ENCODE measurements around the gene TET3.

The TET3 gene

GRCh38 chr2:74021407-74021755 is 36.7 kb downstream of the TET3 start:
- no peak for TF ChIP-seq CTCF (IDR thresholded peaks at IDR 0.05; ENCODE audit: low read length, missing control alignments)
- no peak overlapping the region for H3K4me3 ChIP-seq (replicated peaks; ENCODE audit: low read depth, low read length)
- DNase-seq (ENCODE audit: low read depth): no peak

GRCh38 chr2:74024216-74024615 is 39.5 kb downstream of the TET3 start:
- H3K4me3 ChIP-seq (replicated peaks; ENCODE audit: low read depth, low read length): no peak overlapping the region
- TF ChIP-seq CTCF (IDR thresholded peaks at IDR 0.05; ENCODE audit: low read length, missing control alignments): no peak
- DNase-seq (ENCODE audit: low read depth): no peak

- H3K4me3 ChIP-seq (replicated peaks; ENCODE audit: low read depth, low read length): no peak overlapping the region
- TF ChIP-seq CTCF (IDR thresholded peaks at IDR 0.05; ENCODE audit: low read length, missing control alignments): no peak
- DNase-seq (ENCODE audit: low read depth): no peak
Observed at GRCh38 chr2:74025971-74026612, 41.4 kb downstream of the TET3 start.

GRCh38 chr2:74026687-74027241 is 42.1 kb downstream of the TET3 start:
- H3K4me3 ChIP-seq (replicated peaks; ENCODE audit: low read depth, low read length): no peak overlapping the region
- no peak for TF ChIP-seq CTCF (IDR thresholded peaks at IDR 0.05; ENCODE audit: low read length, missing control alignments)
- DNase-seq (ENCODE audit: low read depth): no peak

GRCh38 chr2:74027496-74027895 is 42.8 kb downstream of the TET3 start:
- TF ChIP-seq CTCF (IDR thresholded peaks at IDR 0.05; ENCODE audit: low read length, missing control alignments): no peak
- H3K4me3 ChIP-seq (replicated peaks; ENCODE audit: low read depth, low read length): no peak overlapping the region
- no peak for DNase-seq (ENCODE audit: low read depth)

- H3K4me3 ChIP-seq (replicated peaks; ENCODE audit: low read depth, low read length): no peak overlapping the region
- TF ChIP-seq CTCF (IDR thresholded peaks at IDR 0.05; ENCODE audit: low read length, missing control alignments): no peak
- DNase-seq (ENCODE audit: low read depth): no peak
Observed at GRCh38 chr2:74028290-74028689, 43.6 kb downstream of the TET3 start.

- no peak overlapping the region for H3K4me3 ChIP-seq (replicated peaks; ENCODE audit: low read depth, low read length)
- DNase-seq (ENCODE audit: low read depth): no peak
- no peak for TF ChIP-seq CTCF (IDR thresholded peaks at IDR 0.05; ENCODE audit: low read length, missing control alignments)
Observed at GRCh38 chr2:74028741-74029140, 44.0 kb downstream of the TET3 start.
